Activated CD4-positive, CD25-positive, alpha-beta regulatory T cell treated with anti-CD3 and anti-CD28 coated beads, Interleukin-2, amount 50 U/mL, for 24 hours (primary cell): ENCODE data around the gene ERBB4.
A peak's percentile ranks its signal among the peaks of the same experiment; 100 is the strongest.
"Not testable (repeated sequence)": the region's sequence is repeated elsewhere in the genome, so short reads cannot be mapped to it uniquely, and the experiment has no call there.

Experiments used
- ATAC-seq, 2 donors: fragments of 150-1000 bp; cut with Tn5 transposase; one replicate each; pipeline ENCODE4 v1.10.0; 2021; ENCODE audit warnings: mild to moderate bottlenecking in 1 of 2, moderate library complexity in 1 of 2

Gene ERBB4

DNA sequence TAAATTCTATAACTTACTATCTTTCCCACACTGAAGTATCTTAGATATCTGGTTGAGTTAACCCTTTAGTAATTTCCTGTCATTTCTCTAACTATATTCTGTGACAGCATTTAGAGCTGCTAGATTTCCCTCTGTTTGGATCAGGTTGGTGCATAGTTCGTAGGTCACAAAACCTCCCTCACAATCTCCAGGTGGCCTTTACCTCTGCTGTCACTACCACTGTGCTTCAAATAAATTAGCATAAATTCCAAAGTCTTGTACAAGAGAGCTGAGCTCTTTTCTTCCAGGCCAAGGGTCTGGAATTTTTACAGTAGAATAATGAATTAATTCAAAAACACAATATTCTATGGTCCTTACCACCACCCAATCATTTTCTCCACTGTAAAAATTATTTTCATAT is 739.7 kb downstream of the ERBB4 start:
- no peak for ATAC-seq

DNA sequence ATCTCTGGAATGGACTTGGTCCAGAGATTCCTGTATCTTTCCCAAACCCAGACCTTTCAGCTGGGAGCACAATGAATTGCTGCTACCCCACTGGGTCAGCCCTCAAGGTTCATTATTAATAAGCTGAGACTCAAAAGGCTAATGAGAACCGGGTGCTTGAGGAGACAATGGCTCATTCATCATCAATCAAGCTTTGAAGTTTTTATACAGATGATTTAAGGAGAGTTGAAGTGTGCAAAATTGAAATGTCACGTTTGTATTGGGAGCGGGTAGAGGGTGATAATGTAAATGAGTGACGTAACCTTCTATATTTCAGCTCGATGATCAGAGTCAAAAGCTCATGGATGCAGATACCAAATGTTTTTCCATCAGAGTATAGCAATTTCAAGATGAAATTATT is 744.9 kb downstream of the ERBB4 start:
- no peak for ATAC-seq

DNA sequence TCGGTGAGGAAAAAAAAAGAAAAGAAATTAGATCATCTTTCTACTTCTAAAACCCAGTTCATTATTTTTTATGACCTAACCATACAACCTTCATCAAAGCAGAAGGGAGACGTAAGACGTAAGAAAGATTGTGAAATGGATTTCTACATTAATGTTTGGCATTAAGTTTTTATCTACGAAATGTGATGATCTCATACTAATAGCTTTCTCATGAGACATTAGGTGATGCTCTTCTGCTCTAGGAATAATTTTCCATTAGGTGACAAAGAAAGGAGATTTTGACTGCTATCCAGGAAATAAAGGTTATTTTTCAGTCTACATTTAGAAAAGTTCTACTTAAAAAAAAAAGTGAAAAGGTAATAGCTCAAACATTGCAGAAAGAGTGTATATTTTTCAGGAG is 748.6 kb downstream of the ERBB4 start:
- ATAC-seq = no peak

DNA sequence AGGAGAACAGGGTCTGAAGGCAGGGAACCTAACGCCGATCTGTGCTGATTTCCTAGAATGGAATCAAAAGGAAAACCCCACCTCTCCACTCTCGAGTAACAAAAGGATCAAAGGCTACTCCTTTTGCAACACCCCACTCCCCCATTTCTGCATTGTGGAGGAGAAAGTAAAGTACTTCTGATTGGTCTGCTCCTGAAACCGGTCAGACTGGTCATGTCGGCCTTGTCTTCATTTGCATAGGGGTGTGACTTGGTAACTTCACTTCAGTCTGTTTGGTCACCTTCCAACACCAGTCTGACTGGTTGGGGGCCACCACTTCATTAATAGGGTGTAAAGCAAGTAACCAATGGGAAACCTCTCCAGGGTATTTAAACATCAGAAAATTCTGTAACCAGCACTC is 771.9 kb downstream of the ERBB4 start:
- ATAC-seq = no peak

DNA sequence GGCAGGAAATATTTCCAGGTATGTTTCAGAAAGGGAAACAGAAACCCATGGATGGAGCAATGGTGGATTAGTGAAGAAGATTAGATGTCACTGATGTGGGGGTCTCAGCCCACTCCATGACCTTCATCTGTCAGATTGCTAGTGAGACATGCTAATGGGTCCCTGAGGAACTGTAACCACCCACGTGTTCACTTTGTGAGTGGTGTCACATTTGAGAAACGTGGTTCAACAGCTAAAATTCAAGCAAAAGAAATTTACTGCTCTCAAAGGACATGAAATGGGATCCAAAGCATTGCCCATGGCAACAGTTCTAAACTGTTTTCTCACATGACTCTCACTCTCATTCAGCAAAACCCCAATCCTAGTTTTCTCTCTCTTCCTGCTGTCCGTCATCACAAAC is 776.1 kb downstream of the ERBB4 start:
- ATAC-seq = no peak

DNA sequence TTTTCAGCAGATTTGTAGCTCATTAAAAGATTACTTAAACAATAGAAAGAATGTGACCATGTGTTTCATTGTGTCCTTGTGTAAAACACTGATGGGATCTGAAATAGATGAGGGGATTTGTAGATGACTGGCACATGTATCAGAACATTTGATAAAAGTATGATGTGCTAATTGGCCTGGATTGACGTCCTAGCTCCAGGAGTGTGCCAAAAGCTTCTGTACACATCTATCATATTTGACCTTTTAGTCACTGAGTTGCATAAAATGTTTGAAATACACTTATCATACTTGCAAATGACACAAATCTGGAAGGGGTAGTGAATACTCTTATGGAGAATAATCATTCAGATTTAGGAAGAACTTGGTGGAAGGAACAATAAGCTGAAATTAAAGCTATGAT is 778.5 kb downstream of the ERBB4 start:
- no peak for ATAC-seq

DNA sequence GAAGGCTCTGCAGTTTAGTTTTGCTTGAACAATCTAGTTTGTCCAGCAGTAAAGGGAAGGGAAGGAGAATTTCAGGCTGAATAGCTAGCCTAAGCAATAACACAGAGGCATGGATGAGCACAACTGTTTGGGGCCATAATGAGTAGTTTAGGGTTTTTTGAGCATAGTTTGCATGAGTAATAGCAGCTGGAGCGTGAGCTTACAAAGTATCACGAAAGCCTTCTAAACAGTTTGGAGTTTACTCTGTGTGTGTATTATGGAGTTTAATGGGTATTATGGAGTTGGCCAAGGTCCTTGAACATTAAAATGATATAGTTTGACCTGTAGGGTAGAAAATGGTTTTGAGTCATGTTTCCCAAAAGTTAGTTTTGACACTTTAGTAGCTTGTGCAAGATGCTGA is 782.3 kb downstream of the ERBB4 start:
- no peak for ATAC-seq

DNA sequence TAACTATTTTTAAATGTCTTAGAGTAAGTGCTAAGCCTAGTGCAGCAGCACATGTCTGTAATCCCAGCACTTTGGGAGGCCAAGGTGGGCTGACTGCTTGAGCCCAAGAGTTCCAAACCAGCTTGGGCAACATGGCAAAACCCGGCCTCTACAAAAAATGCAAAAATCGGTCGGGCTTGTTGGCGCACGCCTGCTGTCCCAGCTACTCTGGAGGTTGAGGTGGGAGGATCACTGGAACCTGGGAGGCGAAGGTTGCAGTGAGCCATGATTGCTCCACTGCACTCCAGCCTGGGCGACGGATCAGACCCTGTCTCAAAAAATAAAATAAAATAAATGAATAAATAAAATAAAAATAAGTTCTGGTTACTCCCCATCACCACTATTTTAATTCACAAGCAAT is 783.4 kb downstream of the ERBB4 start:
- ATAC-seq = no peak

DNA sequence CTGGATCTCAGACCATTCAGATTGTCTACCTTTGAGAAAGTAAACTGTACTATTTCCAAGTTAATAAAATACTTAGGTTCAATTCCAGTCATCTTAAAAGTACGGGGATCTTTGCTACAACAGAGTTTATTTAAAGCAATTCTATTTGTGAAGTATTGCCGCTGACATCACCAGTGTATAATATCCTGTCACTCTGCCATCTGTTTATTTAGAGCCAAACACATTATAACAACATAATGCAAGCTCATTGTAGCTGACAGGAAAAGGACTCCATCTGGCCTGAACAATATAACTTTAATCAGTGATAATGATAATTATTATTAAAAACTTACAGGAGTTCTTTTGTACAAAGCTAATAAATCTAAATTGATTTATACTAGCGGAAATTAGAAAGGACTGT is 786.8 kb downstream of the ERBB4 start:
- ATAC-seq = no peak

DNA sequence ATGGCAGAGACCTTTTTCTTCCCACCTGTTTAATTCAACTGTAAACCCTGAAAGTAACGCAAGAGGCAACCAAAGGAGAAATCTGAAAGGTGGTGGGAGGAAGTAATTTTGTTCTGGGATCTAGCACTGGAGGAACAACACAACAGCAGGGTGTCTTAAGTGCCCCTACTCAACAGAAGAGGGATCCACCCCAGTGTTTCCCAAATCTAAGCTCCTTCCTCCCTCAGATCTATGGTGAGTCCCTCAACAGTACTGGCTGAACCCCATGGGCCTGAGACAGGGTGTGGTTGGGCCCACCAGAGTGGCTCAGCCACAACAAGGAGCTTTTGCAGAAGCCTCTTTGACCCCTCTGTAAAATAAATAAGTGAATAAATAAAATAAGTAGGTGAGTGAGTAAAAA is 790.3 kb downstream of the ERBB4 start:
- no peak for ATAC-seq

DNA sequence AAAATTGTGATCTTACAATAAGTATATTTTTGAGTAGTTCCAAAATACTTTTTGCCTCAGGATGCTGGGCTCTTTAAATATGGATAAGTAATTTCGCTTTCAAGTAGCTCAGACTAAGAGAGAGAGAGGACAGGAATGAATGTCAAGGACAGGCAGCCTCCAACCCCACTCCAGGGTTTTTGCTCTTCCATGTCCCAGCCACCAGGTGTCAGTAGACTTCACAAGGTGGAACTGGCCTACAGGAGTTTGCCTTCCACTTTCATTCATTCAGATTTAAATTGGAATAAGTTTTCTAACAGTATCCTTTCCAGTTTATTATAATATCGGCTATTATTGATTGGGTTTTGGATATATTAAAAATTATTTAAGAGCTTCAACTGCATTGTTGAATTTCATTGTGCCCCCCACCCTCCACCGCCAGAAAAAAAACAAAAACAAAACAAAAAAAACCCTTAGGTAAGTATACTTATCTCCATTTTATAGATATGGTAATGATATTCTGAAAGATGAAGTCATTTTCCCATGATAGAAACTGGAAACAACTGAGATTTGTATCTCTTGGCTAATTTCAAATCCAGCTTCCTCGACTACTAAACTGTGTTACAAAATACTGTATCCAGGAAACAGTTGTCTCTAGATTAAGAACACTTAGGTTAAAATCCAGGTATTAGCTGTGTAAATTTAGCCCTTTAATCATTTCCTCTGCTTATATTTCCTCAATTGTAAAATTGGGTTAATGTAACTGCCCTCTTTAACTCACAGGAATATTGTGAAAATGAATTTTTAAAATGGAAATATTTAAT is 793.1 kb downstream of the ERBB4 start:
- peak in 1 of 2 donors; percentile 68 for ATAC-seq

DNA sequence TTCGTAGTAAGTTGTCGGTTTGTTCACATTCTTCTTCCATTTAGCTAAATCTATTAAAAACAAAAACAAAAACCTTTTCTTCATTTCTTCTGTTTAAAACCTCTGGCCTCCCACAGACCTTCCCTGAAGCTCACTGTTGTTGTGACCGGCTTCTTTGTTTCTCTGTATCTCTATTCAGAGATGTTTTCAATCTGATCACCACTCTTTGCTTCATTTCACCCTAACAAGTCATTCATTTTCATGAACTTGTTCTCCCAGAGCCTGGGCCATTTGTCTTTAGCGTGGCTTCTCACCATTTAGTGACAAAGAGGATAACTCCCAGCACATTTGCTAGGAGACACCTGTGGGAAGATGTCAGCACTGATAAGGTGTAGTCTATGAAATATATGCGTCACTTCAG is 794.2 kb downstream of the ERBB4 start:
- no peak for ATAC-seq

DNA sequence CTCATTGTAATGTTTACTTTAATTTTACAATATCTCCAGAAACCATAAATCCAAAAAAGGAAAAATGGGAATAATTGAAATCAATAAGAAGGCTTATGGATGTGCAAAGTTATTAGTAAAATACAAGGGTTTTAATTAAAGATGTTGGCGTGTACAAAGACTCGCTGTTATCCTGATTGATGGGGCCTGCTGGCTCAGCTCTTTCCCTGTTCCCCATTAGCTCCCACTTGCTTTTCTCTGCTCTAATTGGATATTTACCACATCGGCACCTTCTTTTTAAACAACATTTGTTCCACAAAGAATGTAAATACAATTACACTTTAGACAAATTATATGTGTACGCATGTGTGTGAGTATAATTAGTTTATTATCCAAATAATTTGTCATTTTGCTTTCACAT is 796.6 kb downstream of the ERBB4 start:
- no peak for ATAC-seq

DNA sequence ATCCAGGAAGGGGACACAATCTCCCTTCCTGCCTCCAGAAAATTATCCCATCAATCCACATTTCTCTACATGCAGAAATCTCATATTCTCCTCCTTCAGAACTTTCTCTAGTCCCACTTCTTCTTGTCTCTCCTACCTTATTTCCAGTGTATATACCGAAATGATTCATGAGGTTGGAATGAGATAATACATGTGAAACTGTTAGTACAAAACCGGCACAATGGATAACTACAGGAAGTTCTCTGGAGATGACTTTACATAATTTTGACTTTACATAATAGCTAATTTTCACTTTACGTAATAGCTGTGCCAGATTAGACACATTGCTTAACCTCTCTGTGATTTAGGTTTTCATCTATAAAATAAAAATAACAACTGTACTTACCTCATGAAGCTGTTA is 801.3 kb downstream of the ERBB4 start:
- no peak for ATAC-seq

DNA sequence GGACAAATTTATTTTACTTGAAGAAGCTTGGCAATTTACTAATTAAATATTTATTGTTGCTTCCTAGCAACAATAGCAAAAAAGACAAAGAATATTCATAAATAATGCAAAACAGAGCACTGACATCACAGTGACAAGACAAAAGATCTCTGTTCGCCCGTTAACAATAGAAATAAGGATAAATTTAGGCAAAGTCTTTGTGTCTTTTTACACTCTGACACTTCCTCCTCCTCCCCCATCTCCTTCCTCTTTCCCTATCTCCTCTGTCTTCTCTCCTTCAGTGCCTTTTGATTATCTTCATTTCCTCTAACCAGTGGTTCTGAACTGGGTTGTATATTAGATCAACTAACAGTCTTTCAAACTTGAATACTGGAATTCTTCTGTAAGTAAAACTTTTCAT is 808.4 kb downstream of the ERBB4 start:
- ATAC-seq = no peak

DNA sequence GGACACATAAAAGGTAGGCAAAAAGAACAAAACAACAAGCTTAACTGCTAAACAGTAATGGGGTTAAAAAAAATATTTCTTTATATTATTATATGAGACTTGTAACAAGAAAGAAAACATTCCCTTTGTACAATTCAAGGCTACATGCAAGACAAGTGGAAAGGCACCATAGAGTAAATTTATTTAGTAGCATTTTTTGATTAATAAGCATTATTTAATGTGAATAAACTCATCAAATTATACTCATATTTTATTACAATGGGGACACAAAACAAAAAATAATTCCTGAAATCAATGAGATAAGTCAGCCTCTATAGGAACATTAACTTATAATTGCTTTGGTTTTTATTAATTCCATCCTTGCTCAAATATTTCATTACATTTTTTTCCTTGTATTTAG is 809.2 kb downstream of the ERBB4 start:
- no peak for ATAC-seq

DNA sequence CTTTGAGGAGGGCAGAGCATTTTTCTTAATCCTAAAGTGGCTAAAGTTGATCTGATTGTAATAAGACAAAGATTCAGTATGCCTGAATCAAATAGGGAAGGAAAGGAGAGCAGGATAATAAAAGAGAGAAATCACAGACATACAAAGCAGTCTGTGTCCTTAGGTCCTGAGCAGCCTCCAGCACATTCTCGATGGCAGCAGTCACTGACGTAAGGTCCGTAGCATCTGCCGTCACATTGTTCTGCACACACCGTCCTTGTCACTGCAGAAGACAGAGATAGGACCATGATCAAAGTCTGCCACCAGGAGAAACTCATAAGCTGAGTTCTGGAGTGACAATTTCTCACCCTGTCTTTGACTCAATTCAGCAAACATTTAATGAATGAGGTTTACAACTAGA is 813.7 kb downstream of the ERBB4 start:
- no peak for ATAC-seq

DNA sequence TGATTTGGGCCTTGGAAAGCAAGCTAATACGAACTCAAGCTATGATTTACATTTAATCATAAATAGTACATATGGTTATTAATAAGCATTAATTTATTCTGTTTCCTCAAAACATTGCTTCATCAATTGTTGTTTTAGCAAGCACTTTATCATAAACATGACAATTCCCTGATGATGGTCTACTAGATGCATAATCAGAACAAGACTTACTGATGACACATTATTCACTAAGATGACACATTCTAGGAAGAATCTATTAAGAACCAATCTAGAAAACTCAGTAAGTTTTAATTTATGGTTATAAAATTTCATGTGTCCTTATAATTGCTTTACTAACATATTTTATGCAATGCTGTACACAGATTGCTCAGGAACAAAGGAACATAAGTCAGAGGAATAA is 815.2 kb downstream of the ERBB4 start:
- no peak for ATAC-seq

DNA sequence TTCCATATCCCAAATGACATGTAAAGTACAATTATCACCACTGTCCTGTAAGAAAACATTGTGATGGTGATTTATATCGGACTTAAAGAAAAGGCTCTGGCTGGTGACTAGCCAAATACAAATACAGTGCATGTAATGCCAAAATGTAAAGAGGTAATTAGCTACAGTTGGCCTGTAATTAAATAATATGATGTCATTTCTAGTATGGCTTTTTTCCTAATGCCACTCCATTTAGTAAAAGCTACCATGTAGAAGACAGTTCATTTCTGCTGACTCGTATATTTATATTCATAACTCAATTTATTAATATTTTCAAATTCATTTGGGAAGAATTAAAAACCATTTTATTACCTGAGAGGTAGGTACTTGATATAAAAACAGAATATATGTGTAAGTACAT is 815.7 kb downstream of the ERBB4 start:
- ATAC-seq = no peak

DNA sequence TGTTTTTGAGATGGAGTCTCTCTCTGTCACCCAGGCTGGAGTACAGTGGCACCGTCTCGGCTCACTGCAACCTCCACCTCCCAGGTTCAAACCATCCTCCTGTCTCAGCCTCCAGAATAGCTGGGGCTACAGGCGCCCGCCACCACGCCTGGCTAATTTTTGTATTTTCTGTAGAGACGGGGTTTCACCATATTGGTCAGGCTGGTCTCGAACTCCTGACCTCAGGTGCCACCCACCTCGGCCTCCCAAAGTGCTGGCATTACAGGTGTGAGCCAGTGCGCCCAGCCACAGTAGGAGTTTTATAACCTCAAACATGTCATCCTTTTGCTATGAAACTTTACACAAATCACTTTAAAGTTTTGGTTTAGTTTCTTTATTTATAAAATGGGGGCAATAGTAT is 816.7 kb downstream of the ERBB4 start:
- not testable (repeated sequence) for ATAC-seq

DNA sequence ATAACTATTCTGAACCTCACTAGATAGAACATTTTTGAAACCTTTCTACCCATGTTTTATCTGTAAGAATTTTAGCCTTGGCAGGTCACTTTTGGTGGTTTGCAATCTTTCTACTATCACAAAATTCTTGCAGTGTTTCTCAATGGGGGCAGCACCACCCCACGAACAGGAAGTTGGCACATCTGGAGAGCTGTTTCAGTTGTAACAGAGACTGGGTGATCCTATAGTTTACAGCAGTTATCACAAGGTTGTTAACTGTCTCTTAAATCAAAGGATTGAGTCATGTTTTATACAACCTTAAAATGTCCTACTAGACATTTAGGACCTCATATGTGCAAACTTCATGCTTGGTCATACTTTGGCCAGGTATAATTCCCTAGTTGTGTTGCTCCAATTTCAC is 829.2 kb downstream of the ERBB4 start:
- no peak for ATAC-seq

DNA sequence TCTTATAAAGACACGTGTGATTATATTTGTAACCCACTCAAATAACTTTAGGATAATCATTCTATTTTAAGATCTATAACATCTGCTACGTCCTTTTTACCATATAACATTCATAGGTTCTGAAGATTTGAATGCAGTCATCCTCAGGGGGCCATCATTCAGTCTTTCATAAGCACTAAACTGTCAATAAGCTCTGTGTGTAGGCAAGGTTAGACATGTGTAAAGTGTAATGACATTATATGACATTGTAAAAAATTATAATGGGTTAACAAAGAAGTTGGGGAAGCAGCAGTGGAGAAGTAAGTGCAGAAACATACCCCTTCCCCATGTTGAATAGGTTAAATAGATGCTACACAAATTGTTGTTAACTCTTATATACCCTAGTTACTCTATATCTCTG is 845.9 kb downstream of the ERBB4 start:
- no peak for ATAC-seq

DNA sequence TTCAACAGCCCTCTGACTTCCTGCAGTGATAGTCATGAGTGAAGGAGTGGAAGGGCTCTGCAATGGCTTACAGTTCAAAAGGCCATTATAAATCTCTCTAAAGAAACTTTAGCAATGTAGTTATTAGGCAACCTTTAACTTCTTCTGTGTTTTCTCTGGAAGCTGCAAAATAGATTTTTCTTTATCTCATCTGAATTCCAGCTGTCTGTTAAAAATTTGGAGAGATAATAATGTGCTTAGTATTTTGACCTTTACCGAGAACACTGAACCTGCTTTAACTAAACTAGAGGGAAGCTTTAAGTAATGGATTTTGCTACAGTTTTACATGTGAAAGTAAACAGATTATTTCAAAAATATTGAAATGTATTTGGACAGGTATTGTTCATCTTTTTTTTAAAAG is 847.9 kb downstream of the ERBB4 start:
- no peak for ATAC-seq

DNA sequence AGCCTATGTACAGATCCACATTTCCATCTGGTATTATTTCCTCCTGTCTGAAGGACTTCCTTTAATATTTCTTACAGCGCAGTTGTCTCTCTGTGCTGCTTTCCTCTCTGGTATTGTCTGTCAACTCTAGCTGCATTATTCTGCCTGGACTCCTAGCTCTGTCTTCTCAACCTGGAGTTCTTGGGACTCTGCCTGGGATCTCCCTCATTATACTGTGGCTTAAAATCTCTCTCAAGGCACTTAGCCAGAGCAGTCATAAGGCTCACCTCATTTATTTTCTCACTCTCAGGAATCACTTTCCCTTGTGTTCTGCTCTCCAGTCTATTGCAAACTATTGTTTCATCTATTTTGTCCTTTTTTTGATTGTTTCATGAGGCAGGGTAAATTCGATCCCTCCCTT is 850.4 kb downstream of the ERBB4 start:
- ATAC-seq = no peak

DNA sequence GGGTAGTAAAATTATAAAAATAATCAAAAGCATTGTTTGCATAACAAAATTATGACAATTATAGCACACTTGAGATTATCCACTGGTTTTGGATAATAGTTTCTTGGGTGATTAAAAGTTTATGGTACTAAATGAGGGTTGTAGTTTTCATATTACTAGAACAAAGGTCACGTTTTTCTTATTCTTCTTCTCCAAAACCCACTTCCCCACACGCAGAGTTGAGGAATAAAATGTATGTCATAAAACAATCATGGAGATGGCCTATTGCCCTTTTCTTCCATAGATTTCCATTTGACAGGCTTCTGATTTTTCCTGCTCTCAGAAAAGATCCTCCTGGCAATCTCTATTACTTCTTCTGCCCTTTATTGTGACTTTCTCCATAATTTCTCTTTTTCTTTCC is 863.9 kb downstream of the ERBB4 start:
- no peak for ATAC-seq
